Left ventricle myocardium superior (tissue), 1 donor: ENCODE measurements around the gene PABPN1L. TPM values are rescaled to one million over a fixed set of nuclear protein-coding genes. Genes with fewer than 3 reads are reported as not detected.

ENCODE experiments used
- ATAC-seq: fragments of 200-7000 bp; cut with Tn5 transposase; one replicate; pipeline ENCODE4 v1.9.1; 2020; ENCODE audit warnings: mild to moderate bottlenecking, moderate library complexity
- DNase-seq: peaks from one replicate; pipeline ENCODE4 v3.0.0-alpha.2; 2020
- intact Hi-C: fragments of 100-400 bp; cut with micrococcal nuclease; formaldehyde crosslinking; loops from one replicate; pipeline ENCODE4 v1.11.0; 2022
- total RNA-seq: library from RNA; stranded (reverse); fragmentation: NEBNext Ultra II Directional; extraction: Animal tissue kit (Norgen Biotek cat#: 25700); gene quantifications from one replicate; pipeline ENCODE4 v1.2.1, GENCODE V29; 2021
- donor health status: DM: no; HTN: yes; CAD: no; lungs with severe emphysema.

The PABPN1L gene
- total RNA-seq, 1 donor from 2014 or later = not detected

DNA sequence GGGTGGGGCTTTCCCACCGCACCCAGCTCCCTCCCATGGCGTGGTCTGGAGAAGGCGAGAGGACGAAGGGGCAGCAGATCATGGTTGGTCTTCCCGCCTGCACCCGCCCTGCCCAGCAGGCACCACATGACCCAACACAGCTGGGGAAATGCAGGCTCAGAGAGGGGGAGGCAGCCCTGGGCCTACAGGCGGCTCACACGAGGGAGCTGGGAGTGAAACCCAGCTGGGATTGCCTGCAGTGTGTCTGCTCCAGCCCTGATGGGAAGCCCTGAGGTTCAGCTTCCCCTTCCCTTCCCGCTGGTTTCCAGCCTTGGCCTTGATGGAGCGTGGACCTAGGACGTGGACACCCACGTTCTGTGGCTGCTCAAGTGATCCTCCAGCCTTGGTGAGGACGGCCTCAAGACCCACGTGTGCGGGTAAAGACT, 20.0 kb upstream of the PABPN1L start:
- ATAC-seq (peak; percentile 6), DNase-seq (no peak)
- intact Hi-C loops = no loop called here

- ATAC-seq = no peak
- intact Hi-C loops = no loop called here
- DNase-seq = no peak
Measured at GRCh38 chr16:88885693-88886280, 19.3 kb upstream of the PABPN1L start.

DNA sequence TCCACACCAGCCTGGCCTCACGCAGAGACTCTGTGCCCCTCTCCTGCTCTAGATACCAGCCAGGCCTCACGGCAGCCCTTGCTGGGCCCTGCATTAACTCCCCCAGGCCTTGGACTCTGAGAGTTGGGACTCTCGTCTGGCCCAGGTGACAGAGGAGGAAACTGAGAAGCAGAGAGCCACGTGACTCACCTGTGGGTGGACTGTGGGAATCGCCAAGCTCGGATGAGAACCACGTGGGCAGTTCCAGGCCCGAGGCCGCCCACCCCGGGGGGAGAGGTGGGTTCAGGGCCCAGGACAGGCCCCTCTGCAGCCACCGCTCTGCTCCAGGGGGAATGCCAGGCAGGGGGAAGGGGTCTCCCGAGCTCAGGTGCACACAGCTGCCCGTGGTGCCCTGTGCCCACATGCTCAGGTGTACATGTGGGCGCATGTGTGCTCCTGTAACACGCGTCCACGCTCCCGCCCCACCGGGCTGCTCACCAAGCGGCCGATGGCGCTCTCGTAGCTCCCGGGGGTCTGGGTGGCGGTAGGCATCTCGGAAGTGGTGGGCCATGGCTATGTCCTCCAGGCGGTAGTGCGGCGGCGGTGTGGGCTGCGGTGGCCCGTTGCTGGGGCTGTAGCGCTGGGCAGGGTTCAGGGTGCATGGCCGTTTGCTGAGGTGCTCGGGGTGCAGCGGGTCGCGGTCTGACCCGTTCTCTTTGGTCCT, 18.3 kb upstream of the PABPN1L start:
- ATAC-seq = no peak

DNA sequence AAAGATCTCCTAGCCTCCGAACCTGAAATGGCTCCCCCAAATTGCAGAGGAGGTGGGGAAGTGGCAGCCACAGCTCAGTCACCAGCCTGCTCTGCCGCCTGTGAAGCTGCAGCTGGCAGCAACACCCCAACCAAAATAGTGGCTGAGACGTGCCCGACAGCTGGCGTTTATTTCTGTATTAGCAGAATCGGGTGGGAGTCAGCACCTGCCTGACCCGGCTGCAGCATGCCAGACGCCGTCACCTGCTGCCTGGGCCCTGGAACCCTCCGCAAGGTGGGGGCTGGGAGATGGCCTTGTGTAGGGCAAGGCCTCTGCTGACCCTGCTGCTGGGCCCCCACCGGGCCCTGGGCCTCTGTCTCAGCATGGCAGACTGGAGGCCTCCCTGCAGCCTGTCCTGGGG, 17.5 kb upstream of the PABPN1L start:
- intact Hi-C loops = no loop called here
- no peak for ATAC-seq
- DNase-seq = no peak

More for the DNA sequence above, 18.3 kb upstream of the PABPN1L start:
- DNase-seq = no peak
- intact Hi-C loops = no loop called here

DNA sequence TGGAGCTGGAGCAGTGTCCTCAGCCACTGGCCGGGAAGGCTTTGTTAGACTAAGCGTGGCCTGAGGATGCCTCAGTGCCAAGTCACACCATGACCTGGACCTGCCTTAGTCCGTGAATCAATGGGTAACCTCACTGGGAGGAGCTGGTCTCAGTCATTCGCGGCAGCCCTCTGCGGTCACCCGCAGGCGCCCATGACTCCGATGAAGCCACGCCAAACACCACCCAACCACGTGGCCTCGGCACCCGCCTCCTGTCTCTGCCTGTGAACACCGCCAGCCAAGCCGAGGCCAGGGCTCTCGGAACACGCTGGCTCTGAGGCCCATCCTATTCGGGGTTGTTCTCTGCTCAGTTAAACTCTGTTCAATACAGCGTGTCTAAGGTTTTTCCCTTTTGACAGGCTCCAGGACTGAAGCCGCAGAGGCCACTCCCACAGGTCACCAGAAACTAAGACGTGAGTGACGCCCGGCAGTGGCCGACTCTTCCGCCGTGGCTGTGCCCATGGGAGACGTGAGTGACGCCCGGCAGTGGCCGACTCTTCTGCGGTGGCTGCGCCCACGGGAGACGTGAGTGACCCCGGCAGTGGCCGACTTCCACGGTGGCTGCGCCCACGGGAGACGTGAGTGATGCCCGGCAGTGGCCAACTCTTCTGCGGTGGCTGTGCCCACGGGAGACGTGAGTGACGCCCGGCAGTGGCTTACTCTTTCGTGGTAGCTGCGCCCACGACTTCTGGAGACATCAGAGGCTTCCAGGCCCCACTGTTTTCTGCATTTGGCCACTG, 16.8 kb upstream of the PABPN1L start:
- ATAC-seq = no peak
- DNase-seq = no peak
- intact Hi-C loops = no loop called here

DNA sequence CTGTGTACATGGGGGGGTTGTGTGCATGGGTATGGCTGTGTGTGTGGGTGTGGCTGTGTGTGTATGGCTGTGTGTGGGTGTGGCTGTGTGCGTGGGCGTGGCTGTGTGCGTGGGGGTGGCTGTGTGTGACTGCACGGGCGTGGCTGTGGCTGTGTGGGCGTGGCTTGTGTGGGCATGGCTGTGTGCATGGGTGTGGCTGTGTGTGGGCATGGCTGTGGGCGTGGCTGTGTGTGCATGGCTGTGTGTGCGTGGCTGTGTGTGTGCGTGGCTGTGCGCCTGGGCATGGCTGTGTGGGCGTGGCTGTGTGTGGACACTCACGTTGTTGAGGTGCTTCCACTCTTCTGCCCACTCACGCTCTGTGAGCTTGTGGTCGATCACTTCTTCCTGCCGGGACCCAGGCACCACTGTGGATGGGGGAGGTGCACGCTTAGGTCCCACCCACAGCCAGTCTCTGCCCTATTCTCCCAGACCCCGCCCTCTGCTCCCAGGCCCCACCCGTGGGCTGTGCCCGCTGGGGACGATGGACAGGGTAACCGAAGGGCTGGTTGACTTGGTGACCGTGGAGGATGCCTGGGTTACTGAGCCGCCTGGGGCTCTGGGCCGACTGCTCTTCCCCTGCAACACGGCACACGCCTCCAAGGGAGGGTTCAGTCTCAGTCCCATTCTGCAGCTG, 16.0 kb upstream of the PABPN1L start:
- DNase-seq = no peak
- intact Hi-C loops = no loop called here
- ATAC-seq = no peak

GRCh38 chr16:88881675-88882357, 15.4 kb upstream of the PABPN1L start:
- DNase-seq = no peak
- intact Hi-C loops = no loop called here
- ATAC-seq = no peak

DNA sequence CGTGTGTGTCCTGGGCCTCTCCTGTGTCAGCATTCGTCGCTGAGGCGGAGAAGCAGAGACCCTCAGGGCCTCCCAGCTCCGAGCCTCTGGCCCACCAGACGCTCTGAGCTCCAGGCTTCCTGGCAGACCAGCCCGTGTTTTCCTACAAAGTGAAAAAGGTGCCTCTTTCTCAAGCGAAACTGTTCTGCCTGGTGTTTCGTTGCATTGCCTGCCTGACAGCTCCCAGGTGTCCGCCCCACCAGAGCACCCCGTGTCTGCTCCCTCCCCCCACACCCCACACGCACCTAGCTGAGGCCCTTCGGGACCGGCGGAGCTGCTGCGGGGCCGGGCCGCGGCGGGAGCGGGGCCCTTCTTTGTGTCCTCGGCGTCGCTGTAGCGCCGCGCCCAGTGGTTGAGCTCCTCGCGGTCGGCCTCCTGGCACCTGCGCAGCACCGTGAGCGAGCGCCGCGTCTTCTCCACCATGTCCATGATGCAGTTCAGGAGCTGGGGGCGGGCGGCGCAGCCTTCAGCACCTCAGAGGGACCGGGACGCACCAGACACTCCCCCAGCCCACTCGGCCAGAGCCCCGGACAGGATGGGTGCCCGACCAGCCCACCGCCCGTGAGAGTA, 14.7 kb upstream of the PABPN1L start:
- DNase-seq (no peak), ATAC-seq (peak; percentile 24)
- intact Hi-C loops = no loop called here

- ATAC-seq = no peak
- no peak for DNase-seq
- intact Hi-C loops = no loop called here
Measured at GRCh38 chr16:88880226-88881006, 14.0 kb upstream of the PABPN1L start.

DNA sequence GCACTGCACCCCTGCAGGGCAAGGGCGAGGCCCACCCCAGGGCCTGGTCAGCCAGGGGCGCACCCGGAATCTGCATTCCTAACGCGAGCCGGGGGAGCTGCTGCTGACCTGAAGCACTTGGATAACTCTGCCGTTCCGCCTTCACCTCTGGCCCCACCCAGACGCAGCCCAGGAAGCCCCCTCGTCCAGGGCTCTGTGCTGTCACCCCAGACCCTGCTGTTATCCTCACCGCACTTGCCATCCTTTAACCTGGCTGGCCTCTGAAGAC, 13.3 kb upstream of the PABPN1L start:
- intact Hi-C loops = no loop called here
- DNase-seq (no peak), ATAC-seq (no peak)

DNA sequence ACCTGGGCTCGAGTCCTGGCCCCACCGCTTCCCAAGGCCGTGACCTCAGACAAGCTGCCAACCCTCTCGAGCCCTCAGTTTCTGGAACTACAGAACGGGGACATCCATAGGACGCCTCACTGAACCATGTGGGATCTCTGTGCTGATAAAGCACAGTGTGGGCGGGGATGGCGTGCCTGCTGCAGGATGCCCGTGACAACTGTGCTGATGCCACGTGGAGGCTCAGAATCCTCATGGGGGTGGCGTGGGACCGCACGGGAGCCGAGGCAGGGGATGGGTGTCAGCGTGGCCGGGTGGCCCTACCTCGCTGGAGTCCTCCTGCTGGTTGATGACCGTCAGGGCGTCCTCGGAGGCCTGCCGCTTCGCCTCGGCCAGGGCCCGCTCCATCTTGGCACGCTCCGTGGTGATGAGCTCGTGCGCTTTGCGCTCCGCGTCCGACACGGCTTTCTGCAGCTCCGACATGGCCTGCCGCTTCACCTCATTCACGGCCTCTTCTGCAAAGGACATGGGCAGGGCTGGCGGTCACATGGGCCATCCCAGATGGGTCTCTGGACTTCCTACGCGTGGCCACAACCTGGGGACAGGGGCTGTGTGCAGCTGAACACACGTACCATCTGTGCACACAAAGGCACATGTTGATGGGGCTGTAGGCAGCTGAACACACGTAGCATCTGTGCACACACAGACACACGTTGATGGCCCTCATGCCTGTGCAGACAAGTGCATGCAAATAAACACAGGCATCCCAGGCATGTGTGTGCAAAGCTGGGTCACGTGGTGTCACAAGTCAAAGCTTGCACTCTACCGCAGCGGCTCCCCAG, 12.7 kb upstream of the PABPN1L start:
- intact Hi-C loops = no loop called here
- ATAC-seq (no peak), DNase-seq (no peak)

GRCh38 chr16:88878356-88878755, 11.9 kb upstream of the PABPN1L start:
- no peak for DNase-seq
- no peak for ATAC-seq
- intact Hi-C loops = no loop called here

- ATAC-seq = no peak
- intact Hi-C loops = no loop called here
- no peak for DNase-seq
Measured at GRCh38 chr16:88877564-88878289, 11.3 kb upstream of the PABPN1L start.

GRCh38 chr16:88876942-88877526, 10.6 kb upstream of the PABPN1L start:
- intact Hi-C loops = no loop called here
- no peak for DNase-seq
- ATAC-seq = no peak

GRCh38 chr16:88875703-88876234, 9.3 kb upstream of the PABPN1L start:
- intact Hi-C loops = no loop called here
- no peak for DNase-seq

DNA sequence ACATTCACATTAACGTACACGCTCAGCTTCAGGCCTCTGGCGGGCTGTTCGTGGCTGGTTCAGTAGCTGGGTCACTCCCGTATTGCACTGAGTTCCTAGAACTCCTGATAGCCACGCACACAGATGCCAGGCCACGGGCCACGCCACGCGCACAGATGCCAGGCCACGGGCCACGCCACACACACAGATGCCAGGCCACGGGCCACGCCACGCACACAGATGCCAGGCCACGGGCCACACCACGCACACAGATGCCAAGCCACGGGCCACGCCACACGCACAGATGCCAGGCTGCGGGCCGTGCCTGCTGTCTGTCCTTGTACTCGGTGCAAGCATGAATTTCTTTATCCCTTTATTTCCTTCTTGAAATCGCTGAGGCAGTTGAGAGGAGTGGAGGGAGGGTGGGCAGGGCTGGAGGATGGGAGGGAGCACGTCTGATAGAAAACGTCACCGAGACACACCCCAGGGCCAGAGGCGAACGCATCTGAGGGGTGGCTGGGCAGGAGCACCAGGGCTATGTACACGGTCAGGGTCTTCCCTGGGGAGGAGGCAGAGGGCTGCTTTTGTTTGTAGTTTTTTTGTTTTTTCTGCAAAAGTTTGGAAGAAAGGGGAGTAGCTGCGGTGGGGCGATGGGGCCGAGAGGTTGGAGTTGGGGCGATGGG, 8.6 kb upstream of the PABPN1L start:
- ATAC-seq = no peak
- intact Hi-C loops = no loop called here
- DNase-seq = no peak

More at GRCh38 chr16:88875703-88876234, 9.3 kb upstream of the PABPN1L start:
- ATAC-seq = no peak
